Endothelial cell of umbilical vein (primary cell): ENCODE measurements around the gene PIBF1.

Experiments
- FOS ChIP-seq: IDR thresholded peaks from 2 replicates; pipeline ENCODE4 v1.6.1; 2011; ENCODE audit warnings: mild to moderate bottlenecking, low read length, moderate library complexity, borderline replicate concordance; ENCODE audit not compliant: insufficient read depth
- JUN ChIP-seq: IDR thresholded peaks from 2 replicates; pipeline ENCODE4 v1.6.1; 2011; ENCODE audit warnings: borderline replicate concordance, low read depth; ENCODE audit not compliant: insufficient read length, insufficient read depth
- POLR2A ChIP-seq: IDR thresholded peaks from 2 replicates; pipeline ENCODE4 v1.6.1; 2012; ENCODE audit warnings: low read depth, mild to moderate bottlenecking, control low read depth, low read length
- POLR2AphosphoS5 ChIP-seq: IDR thresholded peaks from 2 replicates; pipeline ENCODE4 v1.6.1; 2012; ENCODE audit warnings: low read depth, mild to moderate bottlenecking, control low read depth, low read length, moderate library complexity; ENCODE audit not compliant: insufficient read depth
- TF ChIP-seq, protein P1 (sequence below), 2 donors: IDR thresholded peaks; 1 replicate in 1 of 2; 2 replicates in 1 of 2; pipeline ENCODE4 v1.5.1; 2011; ENCODE audit warnings: low read length in 2 of 2, mild to moderate bottlenecking in 2 of 2, moderate library complexity in 2 of 2, control low read depth in 1 of 2, inconsistent platforms in 1 of 2, low read depth in 1 of 2; ENCODE audit not compliant: insufficient read depth in 1 of 2; ENCODE audit errors: extremely low read depth in 1 of 2

DNA sequence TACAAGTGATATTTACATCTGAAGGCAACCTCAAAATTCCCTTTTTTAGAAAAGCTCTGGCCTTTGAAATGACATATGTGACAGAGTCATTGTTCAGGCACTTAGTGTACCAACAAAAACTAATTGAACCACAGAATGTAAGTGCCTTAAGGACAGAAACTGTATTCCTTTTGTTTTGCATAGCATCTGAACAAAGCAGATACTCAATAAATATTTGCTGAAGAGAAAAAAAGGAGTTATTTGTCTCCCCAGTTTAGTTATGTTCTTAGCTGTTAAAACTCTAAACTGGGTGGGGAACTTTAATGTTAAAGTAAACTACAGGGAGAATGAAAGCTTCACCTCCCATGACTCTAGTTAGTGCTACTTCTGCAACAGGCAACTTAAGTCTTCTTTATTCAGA is 220.0 kb downstream of the PIBF1 start:
- TF ChIP-seq POLR2AphosphoS5 (no peak), JUN (no peak), POLR2A (no peak), FOS (no peak)
- TF ChIP-seq, protein P1, sequence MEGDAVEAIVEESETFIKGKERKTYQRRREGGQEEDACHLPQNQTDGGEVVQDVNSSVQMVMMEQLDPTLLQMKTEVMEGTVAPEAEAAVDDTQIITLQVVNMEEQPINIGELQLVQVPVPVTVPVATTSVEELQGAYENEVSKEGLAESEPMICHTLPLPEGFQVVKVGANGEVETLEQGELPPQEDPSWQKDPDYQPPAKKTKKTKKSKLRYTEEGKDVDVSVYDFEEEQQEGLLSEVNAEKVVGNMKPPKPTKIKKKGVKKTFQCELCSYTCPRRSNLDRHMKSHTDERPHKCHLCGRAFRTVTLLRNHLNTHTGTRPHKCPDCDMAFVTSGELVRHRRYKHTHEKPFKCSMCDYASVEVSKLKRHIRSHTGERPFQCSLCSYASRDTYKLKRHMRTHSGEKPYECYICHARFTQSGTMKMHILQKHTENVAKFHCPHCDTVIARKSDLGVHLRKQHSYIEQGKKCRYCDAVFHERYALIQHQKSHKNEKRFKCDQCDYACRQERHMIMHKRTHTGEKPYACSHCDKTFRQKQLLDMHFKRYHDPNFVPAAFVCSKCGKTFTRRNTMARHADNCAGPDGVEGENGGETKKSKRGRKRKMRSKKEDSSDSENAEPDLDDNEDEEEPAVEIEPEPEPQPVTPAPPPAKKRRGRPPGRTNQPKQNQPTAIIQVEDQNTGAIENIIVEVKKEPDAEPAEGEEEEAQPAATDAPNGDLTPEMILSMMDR (IDR thresholded peaks at IDR 0.05; ENCODE audit: extremely low read depth in 1 of 2, insufficient read depth in 1 of 2, low read depth in 1 of 2, low read length in 2 of 2) = no peak
